H1 (cell line): ENCODE measurements around the gene UBIAD1. TPM values are rescaled to one million over a fixed set of nuclear protein-coding genes. Genes with fewer than 3 reads are reported as not detected.

ENCODE experiments used
- CTCF ChIA-PET: fragments of 300-600 bp; sonication (Branson Sonifier 250); formaldehyde crosslinking; loops from one replicate; lab custom pipeline; 2021; ENCODE audit not compliant: partially characterized antibody; lab: Charles Lee
- POLR2A ChIA-PET: fragments of 300-600 bp; sonication (Branson Sonifier 250); formaldehyde crosslinking; loops from one replicate; lab custom pipeline; 2021; ENCODE audit warnings: inconsistent platforms; ENCODE audit not compliant: partially characterized antibody; lab: Charles Lee
- DNase-seq, 2 experiments: peaks; one replicate each; pipeline versions ENCODE4 v3.0.0 to v3.0.0-alpha.2; 2010 to 2022; ENCODE audit warnings: low spot score in 2 of 2, low read depth in 1 of 2, mixed read lengths in 1 of 2
- FAIRE-seq: peaks from 2 replicates; lab custom pipeline; 2011; peaks lifted over from hg19 to GRCh38; lab: Jason Lieb, UNC
- H2AFZ ChIP-seq: 2 replicates; pipeline ENCODE4 v1.8.1; 2012; ENCODE audit warnings: low read length, inconsistent platforms
- H2AK5ac ChIP-seq: 2 replicates; pipeline ENCODE4 v1.6.1; 2013; ENCODE audit warnings: low read depth, low read length
- H2BK120ac ChIP-seq: replicated peaks from 2 replicates; pipeline ENCODE3; 2013; ENCODE audit warnings: low read depth, low read length, inconsistent platforms
- H2BK12ac ChIP-seq: 2 replicates; pipeline ENCODE4 v1.6.1; 2013; ENCODE audit warnings: low read depth, low read length
- H2BK15ac ChIP-seq: 2 replicates; pipeline ENCODE4 v1.6.1; 2013; ENCODE audit warnings: low read length
- H2BK20ac ChIP-seq: 2 replicates; pipeline ENCODE4 v1.6.1; 2013; ENCODE audit warnings: low read length
- H2BK5ac ChIP-seq: 2 replicates; pipeline ENCODE4 v1.6.1; 2013; ENCODE audit warnings: low read depth, low read length
- H3K14ac ChIP-seq: 2 replicates; pipeline ENCODE4 v1.6.1; 2013; ENCODE audit warnings: inconsistent platforms; ENCODE audit not compliant: insufficient read length
- H3K18ac ChIP-seq: 2 replicates; pipeline ENCODE4 v1.6.1; 2013; ENCODE audit warnings: low read length; ENCODE audit errors: extremely low read depth
- H3K23ac ChIP-seq: 2 replicates; pipeline ENCODE4 v1.6.1; 2013; ENCODE audit warnings: inconsistent platforms; ENCODE audit not compliant: insufficient read length
- H3K23me2 ChIP-seq: 2 replicates; pipeline ENCODE4 v1.6.1; 2013; ENCODE audit warnings: low read depth, low read length
- H3K27ac ChIP-seq: 2 replicates; pipeline ENCODE4 v1.6.1; 2011; ENCODE audit warnings: low read depth, low read length, inconsistent platforms
- H3K27me3 ChIP-seq, 4 experiments: replicated peaks in 1 of 4; 1 replicate in 1 of 4; 2 replicates in 3 of 4; pipeline versions ENCODE4 v1.6.1 to v1.8.1; 2011 to 2013; ENCODE audit warnings: low read length in 3 of 4, mild to moderate bottlenecking in 3 of 4, inconsistent platforms in 2 of 4, mixed read lengths in 2 of 4, moderate library complexity in 1 of 4; ENCODE audit not compliant: control insufficient read depth in 3 of 4, insufficient read depth in 3 of 4; ENCODE audit errors: extremely low read depth in 1 of 4
- H3K36me3 ChIP-seq, 4 experiments: 2 replicates each; pipeline versions ENCODE4 v1.6.1 to v1.8.1; 2011 to 2013; ENCODE audit warnings: mild to moderate bottlenecking in 4 of 4, low read length in 3 of 4, moderate library complexity in 2 of 4, control low read depth in 1 of 4, inconsistent platforms in 1 of 4; ENCODE audit not compliant: insufficient read depth in 4 of 4, control insufficient read depth in 2 of 4
- H3K4ac ChIP-seq: replicated peaks from 2 replicates; pipeline ENCODE3; 2013; ENCODE audit warnings: low read length, low read depth, mixed read lengths, inconsistent platforms; ENCODE audit not compliant: insufficient read length
- H3K4me1 ChIP-seq, 4 experiments: replicated peaks in 1 of 4; 1 replicate in 1 of 4; 2 replicates in 3 of 4; pipeline versions ENCODE4 v1.6.1 to v1.8.1; 2011 to 2013; ENCODE audit warnings: low read length in 3 of 4, inconsistent platforms in 2 of 4, mixed read lengths in 1 of 4; ENCODE audit not compliant: insufficient read depth in 4 of 4, control insufficient read depth in 3 of 4
- H3K4me2 ChIP-seq, 2 experiments: 2 replicates each; pipeline versions ENCODE4 v1.6.1 to v1.8.1; 2011 to 2013; ENCODE audit warnings: low read depth in 2 of 2, low read length in 2 of 2, control low read depth in 1 of 2, inconsistent platforms in 1 of 2, mild to moderate bottlenecking in 1 of 2; ENCODE audit not compliant: insufficient read depth in 1 of 2
- H3K4me3 ChIP-seq, 4 experiments: fragments of 200-600, 300-600 bp in 1 of 4; sonication (generic), shearing (Covaris generic), sonication (Bioruptor Twin) in 1 of 4; 2 replicates each; pipeline versions ENCODE4 v1.5.1 to v1.8.1; 2011 to 2016; ENCODE audit warnings: low read length in 4 of 4, low read depth in 3 of 4, control low read depth in 2 of 4, inconsistent platforms in 2 of 4, mild to moderate bottlenecking in 2 of 4, mixed read lengths in 1 of 4, moderate library complexity in 1 of 4; ENCODE audit not compliant: insufficient read depth in 2 of 4; ENCODE audit errors: extremely low read depth in 1 of 4
- H3K56ac ChIP-seq: replicated peaks from 2 replicates; pipeline ENCODE3; 2013; ENCODE audit warnings: low read depth, mild to moderate bottlenecking, mixed read lengths, low read length, inconsistent platforms; ENCODE audit not compliant: insufficient read length
- H3K79me1 ChIP-seq: 2 replicates; pipeline ENCODE4 v1.6.1; 2013; ENCODE audit warnings: low read depth, low read length, control low read depth
- H3K79me2 ChIP-seq, 2 experiments: 2 replicates each; pipeline versions ENCODE4 v1.6.1 to v1.8.1; 2012 to 2013; ENCODE audit warnings: low read length in 2 of 2, mild to moderate bottlenecking in 2 of 2, inconsistent platforms in 1 of 2; ENCODE audit not compliant: insufficient read depth in 2 of 2, control insufficient read depth in 1 of 2
- H3K9ac ChIP-seq, 4 experiments: replicated peaks in 1 of 4; 1 replicate in 1 of 4; 2 replicates in 3 of 4; pipeline versions ENCODE4 v1.6.1 to v1.8.1; 2011 to 2013; ENCODE audit warnings: low read depth in 3 of 4, low read length in 3 of 4, control low read depth in 2 of 4, mild to moderate bottlenecking in 2 of 4, moderate library complexity in 2 of 4, inconsistent platforms in 1 of 4; ENCODE audit errors: extremely low read depth in 1 of 4
- H3K9me3 ChIP-seq, 2 experiments: 2 replicates each; pipeline versions ENCODE4 v1.6.1 to v1.8.1; 2012 to 2013; ENCODE audit warnings: mild to moderate bottlenecking in 2 of 2, moderate library complexity in 2 of 2, control low read depth in 1 of 2, inconsistent platforms in 1 of 2, low read depth in 1 of 2, low read length in 1 of 2, mixed read lengths in 1 of 2; ENCODE audit not compliant: insufficient read depth in 2 of 2
- H4K20me1 ChIP-seq, 2 experiments: replicated peaks in 1 of 2; 2 replicates each; pipeline versions ENCODE3 to v1.8.1; 2011 to 2013; ENCODE audit warnings: inconsistent platforms in 2 of 2, low read length in 2 of 2, mild to moderate bottlenecking in 1 of 2; ENCODE audit not compliant: insufficient read depth in 2 of 2, control insufficient read depth in 1 of 2
- H4K5ac ChIP-seq: 2 replicates; pipeline ENCODE4 v1.6.1; 2013; ENCODE audit warnings: low read length, low read depth, mixed read lengths, inconsistent platforms; ENCODE audit not compliant: insufficient read length
- H4K8ac ChIP-seq: 2 replicates; pipeline ENCODE4 v1.8.0; 2013; ENCODE audit warnings: mild to moderate bottlenecking, moderate library complexity, low read length, inconsistent platforms; ENCODE audit not compliant: insufficient read depth; ENCODE audit errors: extremely low read depth
- H4K91ac ChIP-seq: replicated peaks from 2 replicates; pipeline ENCODE3; 2013; ENCODE audit warnings: low read length, mixed read lengths, inconsistent platforms; ENCODE audit not compliant: insufficient read length
- POLR2AphosphoS5 ChIP-seq: IDR thresholded peaks from 2 replicates; pipeline ENCODE4 v1.6.1; 2011; ENCODE audit warnings: low read depth, low read length
- SP2 ChIP-seq: IDR thresholded peaks from 2 replicates; pipeline ENCODE4 v1.6.1; 2012; ENCODE audit warnings: mild to moderate bottlenecking, low read length, inconsistent platforms
- WGBS, 2 experiments: shearing (Covaris generic) in 1 of 2; methylation state at CpG; one replicate each; pipeline versions ENCODE4 v1.1.6 to v1.1.7; 2013 to 2015; ENCODE audit warnings: low lambda C conversion rate in 2 of 2, mixed read lengths in 2 of 2, inconsistent platforms in 1 of 2, low coverage in 1 of 2, missing lambda C conversion rate in 1 of 2; ENCODE audit not compliant: insufficient replicate concordance in 2 of 2, insufficient coverage in 1 of 2, insufficient read length in 1 of 2; ENCODE audit errors: extremely low coverage in 1 of 2, missing lambda C conversion rate in 1 of 2; 5-methylcytosine and 5-hydroxymethylcytosine counted together
- polyA plus RNA-seq, 7 experiments: library from polyadenylated mRNA; depleted of rRNA in 3 of 7; stranded (reverse) in 5 of 7; unstranded in 2 of 7; fragments of >200 nt in 5 of 7; fragments of 200-250 nt in 2 of 7; gene quantifications; 1 replicate in 5 of 7; 2 replicates in 1 of 7; 4 replicates in 1 of 7; pipeline versions ENCODE4 v1.2.1 to v1.2.3, GENCODE V29; 2011 to 2013; ENCODE audit warnings: missing spikeins in 2 of 7, mixed read lengths in 2 of 7
- total RNA-seq: library from RNA; stranded (reverse); fragmentation: NEBNext Ultra II Directional; extraction: Animal tissue kit (Norgen Biotek cat#: 25700); gene quantifications from 2 replicates; pipeline ENCODE4 v1.2.1, GENCODE V29; 2021

UBIAD1 gene
- total and polyA plus RNA-seq, 2 of the 8 experiments (the other 6 are each of a cell fraction or from before 2014, with no cell fraction given) = 23.4 to 26.6 TPM

- H2BK20ac ChIP-seq = no peak overlapping the region
- no peaks in the 10 kb centered on the region; the same call in 1 of the 2 replicates for H3K79me1 ChIP-seq
- H3K36me3 ChIP-seq = peaks cover 28 to 70% (median 53%) of the 10 kb centered on the region in 4 experiments
- H3K79me2 ChIP-seq = no peaks in the 10 kb centered on the region
- no peaks in the 10 kb centered on the region for H3K4me1 ChIP-seq
- H3K9me3 ChIP-seq = no peaks in the 10 kb centered on the region
- H3K4ac ChIP-seq = no peak overlapping the region
- H3K14ac ChIP-seq = no peak overlapping the region
- H4K20me1 ChIP-seq = peaks cover 0 to 1% of the 10 kb centered on the region in 2 experiments
- POLR2A ChIA-PET = interaction anchor here (0.6 to 0.7 kb wide), 2 partner anchors 13 to 590 kb away, joined by 3 read pairs; no protein-coding TSS in a partner anchor
- H3K27ac ChIP-seq = no peak overlapping the region
- H4K91ac ChIP-seq = no peak overlapping the region
- H3K18ac ChIP-seq = no peak overlapping the region
- no peak overlapping the region for H3K4me3 ChIP-seq
- no peak for FAIRE-seq
- H3K4me2 ChIP-seq = no peak overlapping the region
- no peak overlapping the region for H2AK5ac ChIP-seq
- TF ChIP-seq POLR2AphosphoS5 (no peak), SP2 (no peak)
- WGBS, 2 experiments = 93% methylated on average over 10 of the region's 10 CpGs; no CpG with 5 or more reads in 1 of the 2 experiments
- no peak overlapping the region for H2BK12ac ChIP-seq
- DNase-seq = no peak
- H3K9ac ChIP-seq = no peak overlapping the region
- no peak overlapping the region for H3K23ac ChIP-seq
- no peaks in the 10 kb centered on the region for H3K23me2 ChIP-seq
- H2BK120ac ChIP-seq = no peak overlapping the region
- no peak overlapping the region for H2AFZ ChIP-seq
- H4K5ac ChIP-seq = no peak overlapping the region
- H2BK15ac ChIP-seq = no peak overlapping the region
- no peak overlapping the region for H2BK5ac ChIP-seq
- no peak overlapping the region for H4K8ac ChIP-seq
- no peaks in the 10 kb centered on the region for H3K27me3 ChIP-seq
- no peak overlapping the region for H3K56ac ChIP-seq
- CTCF ChIA-PET = interaction anchor here (2.5 kb wide), 1 partner anchor 14 kb away, joined by 20 read pairs; no protein-coding TSS in a partner anchor
Observed at GRCh38 chr1:11227106-11228077, 45.6 kb upstream of the UBIAD1 start.
